PC-9 (cell line): Measurements from ENCODE around the gene TENT4A.

Experiments used
- EZH2 ChIP-seq: fragments of 200-600 bp; sonication (generic); IDR thresholded peaks from 2 replicates; pipeline ENCODE4 v1.8.0; 2017; ENCODE audit warnings: antibody characterized with exemption, low read depth
- TF ChIP-seq, protein P1 (sequence below): fragments of 200-600 bp; sonication (generic); conservative IDR thresholded peaks from 2 replicates; pipeline ENCODE4 v1.6.1; 2017; ENCODE audit warnings: mixed run types, antibody characterized with exemption, mild to moderate bottlenecking, moderate library complexity

DNA sequence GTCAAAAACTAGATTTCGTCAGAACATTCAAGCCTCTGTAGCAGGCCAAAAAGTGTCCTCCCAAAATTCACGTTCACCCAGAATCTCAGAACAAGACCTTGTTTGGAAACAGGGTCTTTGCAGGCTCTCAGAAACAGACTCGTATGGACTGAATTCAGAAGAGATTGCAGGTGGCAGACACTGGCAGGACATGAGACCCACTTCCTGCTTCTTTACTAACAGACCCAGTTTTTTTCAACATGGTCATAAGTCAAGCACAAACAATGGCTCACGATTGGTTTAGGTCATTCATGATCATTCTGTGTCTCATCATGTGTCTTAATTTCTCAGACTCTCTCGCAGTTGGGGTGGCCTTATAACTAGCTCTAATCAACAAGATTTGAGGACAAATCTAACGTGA, 5.4 kb upstream of the TENT4A start:
- TF ChIP-seq, protein P1, sequence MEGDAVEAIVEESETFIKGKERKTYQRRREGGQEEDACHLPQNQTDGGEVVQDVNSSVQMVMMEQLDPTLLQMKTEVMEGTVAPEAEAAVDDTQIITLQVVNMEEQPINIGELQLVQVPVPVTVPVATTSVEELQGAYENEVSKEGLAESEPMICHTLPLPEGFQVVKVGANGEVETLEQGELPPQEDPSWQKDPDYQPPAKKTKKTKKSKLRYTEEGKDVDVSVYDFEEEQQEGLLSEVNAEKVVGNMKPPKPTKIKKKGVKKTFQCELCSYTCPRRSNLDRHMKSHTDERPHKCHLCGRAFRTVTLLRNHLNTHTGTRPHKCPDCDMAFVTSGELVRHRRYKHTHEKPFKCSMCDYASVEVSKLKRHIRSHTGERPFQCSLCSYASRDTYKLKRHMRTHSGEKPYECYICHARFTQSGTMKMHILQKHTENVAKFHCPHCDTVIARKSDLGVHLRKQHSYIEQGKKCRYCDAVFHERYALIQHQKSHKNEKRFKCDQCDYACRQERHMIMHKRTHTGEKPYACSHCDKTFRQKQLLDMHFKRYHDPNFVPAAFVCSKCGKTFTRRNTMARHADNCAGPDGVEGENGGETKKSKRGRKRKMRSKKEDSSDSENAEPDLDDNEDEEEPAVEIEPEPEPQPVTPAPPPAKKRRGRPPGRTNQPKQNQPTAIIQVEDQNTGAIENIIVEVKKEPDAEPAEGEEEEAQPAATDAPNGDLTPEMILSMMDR: no peak
- TF ChIP-seq EZH2: no peak
